Measurements from ENCODE around the gene PLEKHO2.
"Not testable (repeated sequence)": the region's sequence is repeated elsewhere in the genome, so short reads cannot be mapped to it uniquely, and the experiment has no call there.

DNA sequence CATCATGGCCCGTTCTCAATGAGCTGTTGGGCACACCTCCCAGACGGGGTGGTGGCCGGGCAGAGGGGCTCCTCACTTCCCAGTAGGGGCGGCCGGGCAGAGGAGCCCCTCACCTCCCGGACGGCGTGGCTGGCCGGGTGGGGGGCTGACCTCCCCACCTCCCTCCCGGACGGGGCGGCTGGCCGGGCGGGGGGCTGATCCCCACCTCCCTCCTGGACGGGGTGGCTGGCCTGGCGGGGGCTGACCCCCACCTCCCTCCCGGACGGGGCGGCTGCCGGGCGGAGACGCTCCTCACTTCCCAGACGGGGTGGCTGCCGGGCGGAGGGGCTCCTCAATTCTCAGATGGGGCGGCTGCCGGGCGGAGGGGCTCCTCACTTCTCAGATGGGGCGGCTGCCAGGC lies 42.8 kb upstream of the PLEKHO2 start:
- TF ChIP-seq, protein P1, sequence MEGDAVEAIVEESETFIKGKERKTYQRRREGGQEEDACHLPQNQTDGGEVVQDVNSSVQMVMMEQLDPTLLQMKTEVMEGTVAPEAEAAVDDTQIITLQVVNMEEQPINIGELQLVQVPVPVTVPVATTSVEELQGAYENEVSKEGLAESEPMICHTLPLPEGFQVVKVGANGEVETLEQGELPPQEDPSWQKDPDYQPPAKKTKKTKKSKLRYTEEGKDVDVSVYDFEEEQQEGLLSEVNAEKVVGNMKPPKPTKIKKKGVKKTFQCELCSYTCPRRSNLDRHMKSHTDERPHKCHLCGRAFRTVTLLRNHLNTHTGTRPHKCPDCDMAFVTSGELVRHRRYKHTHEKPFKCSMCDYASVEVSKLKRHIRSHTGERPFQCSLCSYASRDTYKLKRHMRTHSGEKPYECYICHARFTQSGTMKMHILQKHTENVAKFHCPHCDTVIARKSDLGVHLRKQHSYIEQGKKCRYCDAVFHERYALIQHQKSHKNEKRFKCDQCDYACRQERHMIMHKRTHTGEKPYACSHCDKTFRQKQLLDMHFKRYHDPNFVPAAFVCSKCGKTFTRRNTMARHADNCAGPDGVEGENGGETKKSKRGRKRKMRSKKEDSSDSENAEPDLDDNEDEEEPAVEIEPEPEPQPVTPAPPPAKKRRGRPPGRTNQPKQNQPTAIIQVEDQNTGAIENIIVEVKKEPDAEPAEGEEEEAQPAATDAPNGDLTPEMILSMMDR (conservative IDR thresholded peaks at IDR 0.05; ENCODE audit: low read length): not testable (repeated sequence)
- not testable (repeated sequence) for TF ChIP-seq EZH2phosphoT487 (IDR thresholded peaks at IDR 0.05; ENCODE audit: borderline replicate concordance, low read depth, low read length)
